HepG2 (cell line): Measurements from ENCODE around the gene FOXN3. TPM values are rescaled to one million over a fixed set of nuclear protein-coding genes. Genes with fewer than 3 reads are reported as not detected.
A peak's percentile ranks its signal among the peaks of the same experiment; 100 is the strongest.

Source experiments
- AHR ChIP-seq: IDR thresholded peaks from 2 replicates; pipeline ENCODE4 v1.6.1; 2018; ENCODE audit warnings: missing genetic modification reagents, missing compliant biosample characterization
- ARHGAP35 ChIP-seq: sonication (generic); formaldehyde crosslinking; IDR thresholded peaks from 2 replicates; pipeline ENCODE4 v1.9.0; 2022; ENCODE audit warnings: mild to moderate bottlenecking, inconsistent platforms, moderate library complexity, missing genetic modification reagents, borderline replicate concordance
- ARNTL ChIP-seq: sonication (generic); formaldehyde crosslinking; IDR thresholded peaks from 2 replicates; pipeline ENCODE4 v1.4.0; 2020; ENCODE audit warnings: mild to moderate bottlenecking, missing genetic modification reagents
- ATF3 ChIP-seq: sonication (generic); formaldehyde crosslinking; IDR thresholded peaks from 2 replicates; pipeline ENCODE4 v1.4.0; 2020; ENCODE audit warnings: missing genetic modification reagents
- CBX5 ChIP-seq: sonication (generic); formaldehyde crosslinking; IDR thresholded peaks from 2 replicates; pipeline ENCODE4 v1.4.0; 2020; ENCODE audit warnings: missing genetic modification reagents, borderline replicate concordance
- CEBPB ChIP-seq: IDR thresholded peaks from 2 replicates; pipeline ENCODE4 v1.6.1; 2011; ENCODE audit warnings: low read depth, low read length, improper control_type of control experiment, borderline replicate concordance
- CEBPG ChIP-seq: IDR thresholded peaks from 2 replicates; pipeline ENCODE4 v1.6.1; 2016
- CHD4 ChIP-seq: fragments of 200-600 bp; sonication (generic); IDR thresholded peaks from 2 replicates; pipeline ENCODE4 v1.7.0; 2017; ENCODE audit warnings: mild to moderate bottlenecking, low read length, borderline replicate concordance
- MEF2D ChIP-seq: sonication (generic); formaldehyde crosslinking; IDR thresholded peaks from 2 replicates; pipeline ENCODE4 v1.5.1; 2020; ENCODE audit warnings: mild to moderate bottlenecking, missing genetic modification reagents
- MXI1 ChIP-seq: IDR thresholded peaks from 3 replicates; pipeline ENCODE4 v1.6.1; 2012; ENCODE audit warnings: low read depth, low read length, inconsistent platforms, borderline replicate concordance
- PHF20 ChIP-seq: sonication (generic); formaldehyde crosslinking; IDR thresholded peaks from 2 replicates; pipeline ENCODE4 v1.5.0; 2020; ENCODE audit warnings: mild to moderate bottlenecking, missing genetic modification reagents
- RBM39 ChIP-seq: fragments of 200-400 bp; formaldehyde crosslinking; IDR thresholded peaks from one replicate; pipeline ENCODE4 v1.6.1; 2018; ENCODE audit warnings: antibody characterized with exemption, mild to moderate bottlenecking, low read depth, low read length; ENCODE audit not compliant: poor library complexity, severe bottlenecking
- RORA ChIP-seq: sonication (generic); formaldehyde crosslinking; IDR thresholded peaks from 2 replicates; pipeline ENCODE4 v1.5.0; 2020; ENCODE audit warnings: mild to moderate bottlenecking, missing genetic modification reagents, moderate library complexity
- SALL1 ChIP-seq: sonication (generic); formaldehyde crosslinking; IDR thresholded peaks from 2 replicates; pipeline ENCODE4 v1.8.0; 2022; ENCODE audit warnings: mild to moderate bottlenecking, missing genetic modification reagents
- SETDB1 ChIP-seq: sonication (generic); formaldehyde crosslinking; IDR thresholded peaks from 2 replicates; pipeline ENCODE4 v1.5.1; 2020; ENCODE audit warnings: missing genetic modification reagents, mild to moderate bottlenecking, borderline replicate concordance
- SNAPC2 ChIP-seq: sonication (generic); formaldehyde crosslinking; IDR thresholded peaks from 2 replicates; pipeline ENCODE4 v1.8.1; 2022; ENCODE audit warnings: mild to moderate bottlenecking, missing genetic modification reagents
- TBP ChIP-seq: sonication (generic); formaldehyde crosslinking; IDR thresholded peaks from 2 replicates; pipeline ENCODE4 v1.5.0; 2020; ENCODE audit warnings: missing genetic modification reagents
- TEAD2 ChIP-seq: sonication (generic); formaldehyde crosslinking; IDR thresholded peaks from 2 replicates; pipeline ENCODE4 v1.9.0; 2021; ENCODE audit warnings: missing genetic modification reagents
- TFDP1 ChIP-seq: IDR thresholded peaks from 2 replicates; pipeline ENCODE4 v1.6.1; 2016; ENCODE audit warnings: missing compliant biosample characterization, missing genetic modification reagents, borderline replicate concordance
- TOPORS ChIP-seq: sonication (generic); formaldehyde crosslinking; IDR thresholded peaks from 2 replicates; pipeline ENCODE4 v1.8.0; 2023; ENCODE audit warnings: mild to moderate bottlenecking, missing genetic modification reagents
- ZBTB26 ChIP-seq: IDR thresholded peaks from 2 replicates; pipeline ENCODE4 v1.6.1; 2016; ENCODE audit warnings: missing compliant biosample characterization, missing genetic modification reagents, borderline replicate concordance
- ZFY ChIP-seq: sonication (generic); formaldehyde crosslinking; IDR thresholded peaks from 2 replicates; pipeline ENCODE4 v1.4.0; 2020; ENCODE audit warnings: missing genetic modification reagents
- ZNF296 ChIP-seq: sonication (generic); formaldehyde crosslinking; conservative IDR thresholded peaks from 2 replicates; pipeline ENCODE4 v1.5.0; 2020; ENCODE audit warnings: mild to moderate bottlenecking, missing genetic modification reagents
- ZNF432 ChIP-seq: sonication (generic); formaldehyde crosslinking; IDR thresholded peaks from 2 replicates; pipeline ENCODE4 v1.5.0; 2020; ENCODE audit warnings: missing genetic modification reagents, mild to moderate bottlenecking, borderline replicate concordance
- ZNF484 ChIP-seq: sonication (generic); formaldehyde crosslinking; IDR thresholded peaks from 2 replicates; pipeline ENCODE4 v1.5.1; 2020; ENCODE audit warnings: mild to moderate bottlenecking, low read depth, missing genetic modification reagents, borderline replicate concordance
- ZNF513 ChIP-seq: sonication (generic); formaldehyde crosslinking; conservative IDR thresholded peaks from 2 replicates; pipeline ENCODE4 v1.5.0; 2020; ENCODE audit warnings: missing genetic modification reagents
- ZNF564 ChIP-seq: sonication (generic); formaldehyde crosslinking; IDR thresholded peaks from 2 replicates; pipeline ENCODE4 v1.8.1; 2023; ENCODE audit warnings: mild to moderate bottlenecking, missing genetic modification reagents
- ZNF629 ChIP-seq: sonication (generic); formaldehyde crosslinking; conservative IDR thresholded peaks from 2 replicates; pipeline ENCODE4 v1.5.0; 2020; ENCODE audit warnings: missing genetic modification reagents
- ZNF777 ChIP-seq: sonication (generic); formaldehyde crosslinking; IDR thresholded peaks from 2 replicates; pipeline ENCODE4 v1.4.0; 2020; ENCODE audit warnings: missing genetic modification reagents
- polyA plus RNA-seq, 8 experiments: library from polyadenylated mRNA; depleted of rRNA in 3 of 8; stranded (reverse) in 7 of 8; unstranded in 1 of 8; fragments of >200 nt; fragmentation: Illumina TruSeq in 4 of 8; extraction: Trizol in 4 of 8; gene quantifications; 2 replicates each; pipeline versions ENCODE4 v1.2.1 to v1.2.3, GENCODE V29; 2011 to 2016; ENCODE audit warnings: low read depth in 4 of 8, missing spikeins in 1 of 8, mixed read lengths in 1 of 8; ENCODE audit not compliant: insufficient read depth in 1 of 8
- total RNA-seq, 5 experiments: library from RNA; depleted of rRNA; stranded (reverse); fragments of >200 nt; fragmentation: Illumina TruSeq; extraction: Trizol; gene quantifications; 2 replicates each; pipeline ENCODE4 v1.2.3, GENCODE V29; 2016; ENCODE audit warnings: low read depth in 1 of 5

FOXN3 gene
- total and polyA plus RNA-seq, 2 of the 13 experiments (the other 11 are each of a cell fraction or from before 2014, with no cell fraction given) = 32.4 to 70.2 TPM

GRCh38 chr14:89137526-89138163 lies 279.4 kb downstream of the FOXN3 start (continued):
- TF ChIP-seq ZNF513 (CRISPR knock-in tag) = no peak
- TF ChIP-seq AHR (CRISPR knock-in tag) = no peak
- TF ChIP-seq SNAPC2 = no peak
- TF ChIP-seq CEBPB = no peak
- TF ChIP-seq SALL1 (CRISPR knock-in tag) = peak; percentile 34; the same call in 1 of the 2 replicates
- no peak for TF ChIP-seq CHD4
- peak; percentile 17; the same call in 1 of the 2 replicates for TF ChIP-seq ZFY (CRISPR knock-in tag)
- TF ChIP-seq ATF3 (CRISPR knock-in tag) = no peak; the same call in 1 of the 2 replicates
- no peak for TF ChIP-seq PHF20 (CRISPR knock-in tag)
- no peak for TF ChIP-seq ZNF296 (CRISPR knock-in tag)
- TF ChIP-seq TBP (CRISPR knock-in tag) = no peak
- no peak for TF ChIP-seq TFDP1
- no peak for TF ChIP-seq ZNF564 (CRISPR knock-in tag)
- TF ChIP-seq TEAD2 (CRISPR knock-in tag) = no peak
- TF ChIP-seq ZNF777 (CRISPR knock-in tag) = no peak
- TF ChIP-seq ZNF629 (CRISPR knock-in tag) = peak; percentile 65
- no peak for TF ChIP-seq SETDB1 (CRISPR knock-in tag)
- no peak for TF ChIP-seq ARNTL (CRISPR knock-in tag)
- peak; percentile 40; the same call in 1 of the 2 replicates for TF ChIP-seq CBX5 (CRISPR knock-in tag)
- TF ChIP-seq TOPORS (CRISPR knock-in tag) = no peak
- TF ChIP-seq ZNF432 (CRISPR knock-in tag) = no peak
- no peak for TF ChIP-seq ZNF484
- no peak for TF ChIP-seq MXI1
- TF ChIP-seq ARHGAP35 (CRISPR knock-in tag) = no peak
- TF ChIP-seq CEBPG (CRISPR knock-in tag) = no peak
- no peak for TF ChIP-seq RORA (CRISPR knock-in tag)
- no peak for TF ChIP-seq ZBTB26 (CRISPR knock-in tag)
- no peak for TF ChIP-seq RBM39
- TF ChIP-seq MEF2D (CRISPR knock-in tag) = no peak
